ENCODE data around the gene MCL1.
"Not testable (repeated sequence)": the region's sequence is repeated elsewhere in the genome, so short reads cannot be mapped to it uniquely, and the experiment has no call there.

The MCL1 gene

DNA sequence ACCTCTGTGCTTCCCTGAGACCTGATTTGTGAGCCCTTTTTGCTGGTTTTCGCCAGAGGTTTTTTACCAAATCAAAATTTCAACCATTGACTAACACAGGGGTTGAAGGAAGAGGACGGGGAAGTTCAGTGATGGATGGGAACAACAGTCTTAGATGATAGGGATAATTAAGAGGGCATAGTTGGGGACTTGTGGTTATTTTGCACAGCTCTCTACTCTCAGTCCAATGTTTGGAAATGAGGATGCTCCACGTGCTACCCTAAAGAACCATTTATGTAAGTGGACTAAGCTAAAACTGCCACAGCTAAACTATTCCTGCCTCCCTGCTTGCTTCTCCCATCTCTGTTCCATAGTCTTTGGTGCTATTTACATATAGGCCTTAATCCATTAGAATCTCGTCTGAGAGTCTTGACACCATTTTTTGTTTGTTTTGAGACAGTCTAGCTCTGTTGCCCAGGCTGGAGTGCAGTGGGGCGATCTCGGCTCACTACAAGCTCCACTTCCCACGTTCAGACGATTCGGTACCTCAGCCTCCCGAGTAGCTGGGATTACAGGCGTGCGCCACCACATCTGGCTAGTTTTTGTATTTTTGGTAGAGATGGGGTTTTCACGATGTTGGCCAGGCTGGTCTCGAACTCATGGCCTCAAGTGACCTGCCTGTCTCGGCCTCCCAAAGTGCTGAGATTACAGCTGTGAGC lies 684 bp upstream of the MCL1 start:
- TF ChIP-seq POLR2A (IDR thresholded peaks at IDR 0.05; ENCODE audit: low read length) (no peak), GATA1 (IDR thresholded peaks at IDR 0.05; ENCODE audit: low read depth, low read length) (no peak)

DNA sequence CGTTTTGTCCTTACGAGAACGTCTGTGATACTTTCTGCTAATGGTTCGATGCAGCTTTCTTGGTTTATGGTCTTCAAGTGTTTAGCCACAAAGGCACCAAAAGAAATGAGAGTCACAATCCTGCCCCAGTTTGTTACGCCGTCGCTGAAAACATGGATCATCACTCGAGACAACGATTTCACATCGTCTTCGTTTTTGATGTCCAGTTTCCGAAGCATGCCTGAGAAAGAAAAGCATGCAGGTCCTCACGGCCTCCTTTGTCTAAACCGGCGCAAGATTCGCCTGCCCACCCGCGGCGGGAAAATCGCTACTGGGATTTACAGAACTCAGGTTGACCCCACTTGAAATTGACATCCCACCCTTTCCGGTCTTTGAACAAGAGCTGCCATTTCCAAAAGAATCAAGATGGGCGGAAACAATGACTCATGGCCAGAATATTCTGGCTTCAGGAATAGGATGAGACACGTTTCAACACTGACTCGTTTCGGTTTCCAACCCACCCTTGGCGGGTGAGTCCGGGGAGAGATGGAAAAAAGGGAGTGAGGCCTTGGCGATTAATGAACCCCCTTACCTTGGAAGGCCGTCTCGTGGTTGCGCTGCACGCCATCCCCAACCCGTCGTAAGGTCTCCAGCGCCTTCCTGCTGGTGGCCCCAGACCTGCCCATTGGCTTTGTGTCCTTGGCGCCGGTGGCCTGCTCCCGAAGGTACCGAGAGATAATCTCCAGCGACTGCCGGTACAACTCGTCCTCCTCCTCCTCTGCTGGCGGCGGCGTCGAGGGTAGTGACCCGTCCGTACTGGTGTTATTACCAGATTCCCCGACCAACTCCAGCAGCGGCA lies 919 bp downstream of the MCL1 start:
- TF ChIP-seq POLR2A (IDR thresholded peaks at IDR 0.05; ENCODE audit: low read length): no peak

More for the DNA sequence above, 684 bp upstream of the MCL1 start:
- DNase-seq: no peak

DNA sequence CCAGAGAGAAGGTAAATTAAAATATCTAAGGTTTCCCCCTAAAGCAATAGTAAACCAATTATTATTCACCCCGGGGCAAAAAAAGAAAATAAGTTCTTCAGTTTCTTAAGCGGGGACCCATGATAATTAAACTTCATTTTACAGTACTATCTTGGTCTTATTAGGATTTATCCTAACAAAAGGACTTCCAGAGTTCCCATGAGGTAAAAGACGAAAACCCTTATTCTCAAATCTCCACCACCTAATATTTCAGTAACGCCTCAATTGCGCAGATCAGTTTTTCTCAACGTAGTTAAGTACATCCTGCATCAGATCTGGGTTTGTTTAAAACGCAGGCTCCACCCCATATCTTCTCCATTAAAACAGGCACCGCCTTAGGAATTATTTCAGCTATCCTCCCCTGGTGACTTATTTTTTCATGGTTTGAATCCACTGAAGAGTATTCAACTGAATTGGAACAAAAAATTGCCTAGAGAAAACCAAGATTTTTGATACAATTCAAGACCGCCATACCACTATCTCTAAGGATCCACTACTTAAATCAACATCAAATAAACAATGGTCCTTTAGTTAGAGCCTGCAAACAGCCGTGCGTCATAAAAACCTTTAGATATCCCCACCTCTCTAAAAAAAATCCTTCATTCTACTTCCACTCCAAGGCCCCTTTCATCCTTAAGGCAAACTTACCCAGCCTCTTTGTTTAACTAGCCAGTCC lies 1.7 kb downstream of the MCL1 start:
- DNase-seq: peak; percentile 49 to 63
- no peak for TF ChIP-seq GATA1 (IDR thresholded peaks at IDR 0.05; ENCODE audit: low read depth, low read length)
- peak; percentile 30 for TF ChIP-seq POLR2A (IDR thresholded peaks at IDR 0.05; ENCODE audit: low read length)

More for the DNA sequence above, 919 bp downstream of the MCL1 start:
- DNase-seq: peak; percentile 75 to 83

DNA sequence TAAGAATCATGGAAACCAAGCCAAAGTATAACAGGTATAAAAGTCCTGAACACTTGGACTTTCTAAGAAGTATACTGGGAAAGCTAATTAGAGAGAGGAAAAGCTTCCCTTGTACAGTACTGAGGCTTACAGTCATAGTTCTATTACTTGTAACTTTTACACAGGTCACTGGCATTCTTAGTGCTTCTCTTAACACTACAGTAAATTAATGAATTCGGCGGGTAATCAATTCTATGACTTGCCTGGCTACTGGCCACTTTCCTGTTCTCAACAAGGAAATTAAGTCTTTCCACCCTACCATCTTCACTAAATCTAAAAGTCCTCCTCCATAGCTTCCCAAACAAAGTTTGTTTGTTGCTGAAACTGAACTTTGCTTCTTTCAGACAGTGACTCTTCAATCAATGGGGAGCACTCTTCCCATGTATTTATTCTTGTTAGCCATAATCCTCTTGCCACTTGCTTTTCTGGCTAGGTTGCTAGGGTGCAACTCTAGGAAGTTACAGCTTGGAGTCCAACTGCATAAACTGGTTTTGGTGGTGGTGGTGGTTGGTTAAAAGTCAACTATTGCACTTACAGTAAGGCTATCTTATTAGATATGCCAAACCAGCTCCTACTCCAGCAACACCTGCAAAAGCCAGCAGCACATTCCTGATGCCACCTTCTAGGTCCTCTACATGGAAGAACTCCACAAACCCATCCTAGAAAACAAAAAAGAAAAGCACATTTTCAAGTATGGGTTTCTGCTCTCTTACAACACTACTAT lies 2.4 kb downstream of the MCL1 start:
- TF ChIP-seq POLR2A (IDR thresholded peaks at IDR 0.05; ENCODE audit: low read length): peak; percentile 3
- TF ChIP-seq GATA1 (IDR thresholded peaks at IDR 0.05; ENCODE audit: low read depth, low read length): no peak
- DNase-seq: no peak

DNA sequence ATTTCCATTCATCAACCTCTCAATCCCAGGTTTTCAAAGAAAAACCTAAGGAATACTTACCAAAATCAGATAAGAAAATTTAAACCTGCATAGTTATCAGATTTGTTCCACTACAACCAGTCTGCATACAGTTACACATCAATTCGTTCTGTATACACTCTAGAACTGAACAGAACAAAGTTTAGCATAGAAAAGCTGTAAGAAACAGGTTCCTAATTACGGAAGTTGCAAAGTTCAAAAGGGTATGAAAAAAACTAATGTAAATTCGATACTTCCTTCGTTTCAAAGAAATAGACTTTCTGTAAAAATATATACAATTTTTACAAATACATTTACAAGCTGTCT lies 3.1 kb downstream of the MCL1 start:
- no peak for DNase-seq

DNA sequence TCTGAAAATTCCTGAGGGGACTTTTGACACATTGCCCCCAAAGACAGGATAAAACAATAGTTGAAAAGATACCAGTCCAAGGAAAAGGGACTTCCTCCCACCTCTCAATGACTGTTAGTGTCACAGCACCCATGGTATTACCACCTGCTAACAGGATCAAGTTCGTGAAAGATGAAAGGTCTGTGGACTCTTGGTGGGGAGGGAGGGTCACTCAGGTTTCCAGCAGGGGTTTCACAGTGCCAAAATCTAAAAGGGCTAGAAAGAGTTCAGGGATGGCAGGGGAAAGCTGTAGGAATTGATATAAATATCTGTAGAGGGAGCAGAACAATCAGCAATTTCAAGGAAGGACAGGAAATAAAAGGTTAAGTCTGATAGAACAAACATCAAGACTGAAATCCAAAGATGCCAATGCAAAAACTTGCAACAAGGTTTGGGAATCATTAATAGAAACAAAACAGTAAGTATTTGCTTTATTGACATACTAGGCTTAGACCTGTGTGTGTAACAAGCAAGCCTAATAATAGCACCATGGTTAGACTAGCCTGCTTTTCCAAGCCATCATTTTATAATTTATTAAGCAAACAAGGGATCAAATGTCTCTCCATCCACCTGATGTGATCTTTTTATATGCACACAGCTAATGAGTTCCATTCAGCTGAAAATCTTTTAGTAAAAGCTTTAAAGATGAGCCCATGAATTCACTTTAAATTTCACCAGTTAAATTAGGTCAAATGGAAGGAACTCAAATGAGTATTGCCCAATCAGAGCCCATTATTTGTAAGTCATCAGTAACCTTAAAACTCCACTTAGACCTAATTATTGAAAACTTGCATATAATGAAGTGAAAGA lies 3.7 kb downstream of the MCL1 start:
- DNase-seq: no peak
- no peak for TF ChIP-seq GATA1 (IDR thresholded peaks at IDR 0.05; ENCODE audit: low read depth, low read length)
- TF ChIP-seq POLR2A (IDR thresholded peaks at IDR 0.05; ENCODE audit: low read length): peak; percentile 17

More for the DNA sequence above, 3.1 kb downstream of the MCL1 start:
- TF ChIP-seq GATA1 (IDR thresholded peaks at IDR 0.05; ENCODE audit: low read depth, low read length) (no peak), POLR2A (IDR thresholded peaks at IDR 0.05; ENCODE audit: low read length) (no peak)

DNA sequence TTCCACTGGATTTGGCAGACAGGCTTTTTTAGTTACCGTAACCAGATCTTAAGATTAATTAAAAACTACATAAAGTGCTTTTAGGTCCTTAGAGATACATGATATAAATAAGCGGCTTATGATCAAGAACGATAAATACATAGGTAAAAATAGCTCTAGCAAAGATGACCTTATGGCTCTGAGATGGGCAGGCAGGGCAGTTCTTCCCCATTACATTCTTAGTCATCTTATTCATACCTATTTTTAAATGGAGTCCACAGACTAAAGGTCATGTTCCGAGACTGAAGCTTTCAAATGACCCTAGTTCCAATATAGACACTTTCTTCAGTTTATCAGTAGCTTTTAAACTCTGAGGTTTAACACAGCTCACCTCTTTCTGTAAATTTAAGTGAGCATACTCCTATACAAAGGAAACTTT lies 4.3 kb downstream of the MCL1 start:
- DNase-seq: no peak
- TF ChIP-seq GATA1 (IDR thresholded peaks at IDR 0.05; ENCODE audit: low read depth, low read length) (no peak), POLR2A (IDR thresholded peaks at IDR 0.05; ENCODE audit: low read length) (peak; percentile 21)

DNA sequence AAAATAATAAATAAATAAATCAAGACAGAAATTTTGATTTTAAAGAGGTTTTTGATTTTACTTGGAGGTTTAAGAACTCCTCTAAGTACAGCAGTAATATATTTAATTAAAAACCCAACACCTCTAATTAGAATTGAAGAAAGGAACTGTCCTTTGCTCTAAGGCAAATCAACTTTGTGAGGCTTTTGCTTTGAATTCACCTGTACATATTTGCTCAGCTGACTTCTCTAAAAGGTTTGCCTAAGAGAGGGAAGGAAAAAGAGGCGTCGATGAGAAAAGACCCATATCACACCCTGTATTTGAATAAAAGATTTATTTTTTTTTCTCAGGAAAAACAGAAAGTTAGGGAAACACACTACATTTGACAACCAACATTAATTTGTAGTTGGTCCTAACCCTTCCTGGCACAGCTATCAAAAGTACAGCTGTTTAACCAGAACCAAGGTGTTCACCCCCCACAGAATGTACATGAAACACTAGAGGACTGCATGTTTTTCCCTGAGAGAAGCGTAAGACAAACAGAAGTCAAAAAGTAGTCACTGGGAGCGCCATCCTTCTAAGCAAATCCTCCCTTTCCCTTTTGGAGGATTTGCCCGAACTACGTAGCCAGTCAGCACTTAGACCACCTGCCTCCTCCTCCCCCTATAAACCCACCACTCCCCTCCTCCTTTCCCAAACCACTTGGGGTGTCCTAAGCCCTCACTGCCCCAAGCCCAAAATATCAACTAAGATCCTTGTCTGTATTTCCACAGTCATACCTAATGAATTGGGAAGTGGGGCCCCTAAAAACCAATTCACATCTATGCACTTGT lies 4.9 kb downstream of the MCL1 start:
- DNase-seq: no peak
- TF ChIP-seq POLR2A (IDR thresholded peaks at IDR 0.05; ENCODE audit: low read length) (peak; percentile 37), GATA1 (IDR thresholded peaks at IDR 0.05; ENCODE audit: low read depth, low read length) (no peak)

DNA sequence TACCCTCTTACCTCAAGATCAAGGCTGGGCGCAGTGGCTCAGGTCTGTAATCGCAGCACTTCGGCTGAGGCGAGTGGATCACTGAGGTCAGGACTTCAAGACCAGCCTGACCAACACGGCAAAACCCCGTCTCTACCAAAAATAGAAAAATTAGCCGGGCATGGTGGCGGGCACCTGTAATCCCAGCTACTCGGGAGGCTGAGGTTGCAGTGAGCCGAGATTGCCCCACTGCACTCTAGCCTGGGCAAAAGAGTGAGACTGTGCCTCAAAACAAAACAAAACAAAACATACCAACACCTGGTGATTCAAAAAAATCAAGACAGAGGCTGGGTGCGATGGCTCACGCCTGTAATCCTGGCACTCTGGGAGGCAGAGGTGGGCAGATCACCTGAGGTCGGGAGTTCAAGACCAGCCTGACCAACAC lies 5.8 kb downstream of the MCL1 start:
- DNase-seq: not testable (repeated sequence)

DNA sequence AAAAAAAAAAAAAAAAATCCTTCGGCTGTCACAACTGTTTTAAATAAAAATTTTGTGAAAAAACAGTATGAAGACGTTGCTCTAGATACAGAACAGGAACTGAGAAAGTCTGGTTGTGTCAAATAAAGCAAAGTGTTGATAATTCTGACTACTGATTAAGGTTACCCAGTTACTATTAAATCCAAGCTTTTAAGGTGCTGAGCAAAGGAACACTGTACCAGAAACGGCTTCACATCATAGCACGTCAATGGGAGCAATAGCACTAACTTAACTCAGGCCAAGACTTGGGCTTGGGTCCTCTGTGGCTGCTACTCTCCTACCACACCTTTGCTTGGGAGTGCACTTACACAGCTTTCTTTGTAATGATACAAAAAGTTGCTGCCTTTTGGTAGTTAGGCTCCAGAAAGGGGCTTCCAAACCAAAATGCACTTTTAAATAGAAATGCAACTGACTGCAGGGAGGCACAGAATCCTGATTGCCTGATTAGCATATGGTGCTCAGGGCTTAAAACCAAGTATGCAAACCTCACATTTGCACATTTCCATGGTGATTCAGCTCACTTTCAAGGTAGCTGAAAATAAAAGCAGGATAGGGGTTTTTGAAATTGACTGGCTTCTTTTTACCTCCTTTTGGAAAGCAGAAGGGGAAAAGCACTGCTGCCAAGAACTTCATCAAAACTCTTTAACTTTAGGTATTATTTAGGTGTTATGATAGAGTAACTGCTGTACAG lies 6.3 kb downstream of the MCL1 start:
- TF ChIP-seq GATA1 (IDR thresholded peaks at IDR 0.05; ENCODE audit: low read depth, low read length) (no peak), POLR2A (IDR thresholded peaks at IDR 0.05; ENCODE audit: low read length) (peak; percentile 59)
- no peak for DNase-seq

DNA sequence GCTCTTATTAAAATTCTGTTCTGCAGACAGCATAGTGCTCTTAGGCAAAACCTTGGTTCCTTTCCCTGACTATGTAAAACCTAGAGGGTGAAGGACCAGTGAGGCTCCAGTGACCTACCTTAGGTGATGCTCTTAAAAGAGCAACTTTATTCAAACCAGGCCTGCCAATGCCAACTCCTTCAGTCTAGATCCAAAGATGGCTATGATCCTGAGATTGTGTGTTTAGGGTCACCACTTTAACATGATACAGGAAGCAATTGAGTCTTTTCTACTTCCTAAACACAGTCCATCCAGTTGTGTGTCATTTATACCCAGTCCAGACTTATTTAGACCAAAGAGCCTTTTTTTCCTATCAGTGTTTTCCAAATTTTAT lies 10.8 kb downstream of the MCL1 start:
- no peak for TF ChIP-seq GATA1 (IDR thresholded peaks at IDR 0.05; ENCODE audit: low read depth, low read length)
- peak; percentile 40 for TF ChIP-seq POLR2A (IDR thresholded peaks at IDR 0.05; ENCODE audit: low read length)
- DNase-seq: peak in 1 of 2 experiments; percentile 46

Data from erythroblast (primary cell).